K562 (cell line): ENCODE results near the gene PGGHG. TPM values are rescaled to one million over a fixed set of nuclear protein-coding genes. Genes with fewer than 3 reads are reported as not detected.
A peak's percentile ranks its signal among the peaks of the same experiment; 100 is the strongest.

Experiments used
- ASH1L ChIP-seq: fragments of 450-650 bp; IDR thresholded peaks from 2 replicates; pipeline ENCODE4 v1.6.1; 2018; ENCODE audit warnings: borderline replicate concordance, mild to moderate bottlenecking, low read depth; ENCODE audit not compliant: partially characterized antibody
- ATF7 ChIP-seq: fragments of 450-650 bp; IDR thresholded peaks from 2 replicates; pipeline ENCODE4 v1.7.1; 2014; ENCODE audit warnings: mild to moderate bottlenecking, moderate library complexity
- C11orf30 ChIP-seq: fragments of 450-650 bp; IDR thresholded peaks from 2 replicates; pipeline ENCODE4 v1.6.1; 2016; ENCODE audit warnings: low read depth, mild to moderate bottlenecking
- CBX1 ChIP-seq: sonication (generic); IDR thresholded peaks from 2 replicates; pipeline ENCODE4 v1.6.1; 2016; ENCODE audit warnings: antibody characterized with exemption, low read depth, mild to moderate bottlenecking
- CBX3 ChIP-seq, 2 experiments: IDR thresholded peaks; 1 replicate in 1 of 2; 2 replicates in 1 of 2; pipeline ENCODE4 v1.6.1; 2012; ENCODE audit warnings: inconsistent platforms in 2 of 2, low read length in 2 of 2, borderline replicate concordance in 1 of 2, control low read depth in 1 of 2
- FOXP1 ChIP-seq: sonication (generic); formaldehyde crosslinking; IDR thresholded peaks from 2 replicates; pipeline ENCODE4 v1.8.0; 2022; ENCODE audit warnings: mild to moderate bottlenecking, missing genetic modification reagents
- HDAC3 ChIP-seq: fragments of 450-650 bp; IDR thresholded peaks from 2 replicates; pipeline ENCODE4 v1.6.1; 2018; ENCODE audit warnings: borderline replicate concordance, mild to moderate bottlenecking, moderate library complexity; ENCODE audit not compliant: partially characterized antibody
- KDM2B ChIP-seq: fragments of 250-450 bp; sonication (Bioruptor Pico); IDR thresholded peaks from 2 replicates; pipeline ENCODE4 v1.8.0; 2021; ENCODE audit warnings: mild to moderate bottlenecking, moderate library complexity
- KHSRP ChIP-seq: fragments of 450-650 bp; IDR thresholded peaks from 2 replicates; pipeline ENCODE4 v1.6.1; 2017
- NFRKB ChIP-seq: fragments of 450-650 bp; IDR thresholded peaks from 2 replicates; pipeline ENCODE4 v1.6.1; 2016; ENCODE audit warnings: low read depth
- PCBP1 ChIP-seq: fragments of 200-400 bp; formaldehyde crosslinking; IDR thresholded peaks from 2 replicates; pipeline ENCODE4 v1.6.1; 2018; ENCODE audit warnings: mild to moderate bottlenecking, low read depth, low read length; ENCODE audit not compliant: poor library complexity, severe bottlenecking
- POLR2H ChIP-seq: IDR thresholded peaks from 2 replicates; pipeline ENCODE4 v1.6.1; 2016; ENCODE audit warnings: missing genetic modification characterization, low read depth, mild to moderate bottlenecking, control low read depth, missing compliant biosample characterization, moderate library complexity
- SMC3 ChIP-seq: conservative IDR thresholded peaks from 2 replicates; pipeline ENCODE4 v1.6.1; 2011; ENCODE audit warnings: low read depth, low read length, improper control_type of control experiment; ENCODE audit not compliant: insufficient read depth
- ZFPM2 ChIP-seq: fragments of 250-450 bp; sonication (Bioruptor Pico); IDR thresholded peaks from 2 replicates; pipeline ENCODE4 v1.5.1; 2022; ENCODE audit warnings: mild to moderate bottlenecking
- ZNF124 ChIP-seq: sonication (generic); formaldehyde crosslinking; IDR thresholded peaks from 2 replicates; pipeline ENCODE4 v1.8.1; 2022; ENCODE audit warnings: missing genetic modification reagents
- ZNF24 ChIP-seq: fragments of 450-650 bp; IDR thresholded peaks from 2 replicates; pipeline ENCODE4 v1.6.1; 2016
- ZNF77 ChIP-seq: fragments of 250-450 bp; sonication (Bioruptor Pico); IDR thresholded peaks from 2 replicates; pipeline ENCODE4 v1.5.0; 2020
- ZNF778 ChIP-seq: fragments of 450-650 bp; formaldehyde crosslinking; IDR thresholded peaks from 2 replicates; pipeline ENCODE4 v1.4.0; 2020; ENCODE audit warnings: mild to moderate bottlenecking, moderate library complexity
- polyA plus RNA-seq, 8 experiments: library from polyadenylated mRNA; depleted of rRNA in 4 of 8; stranded (reverse) in 5 of 8; unstranded in 3 of 8; fragments of >200 nt; fragmentation: Nextera tagmentation in 2 of 8; fragmentation: Illumina TruSeq in 1 of 8; extraction: Ambion mirVana in 2 of 8; extraction: Trizol in 1 of 8; gene quantifications; 2 replicates each; pipeline versions ENCODE4 v1.2.1 to v1.2.3, GENCODE V29; 2011 to 2014; ENCODE audit warnings: inconsistent platforms in 1 of 8, missing spikeins in 1 of 8
- total RNA-seq, 7 experiments: library from RNA; depleted of rRNA in 6 of 7; stranded (reverse); fragments of >200 nt in 6 of 7; fragmentation: Illumina TruSeq in 2 of 7; extraction: Trizol in 2 of 7; gene quantifications; 2 replicates each; pipeline versions ENCODE4 v1.2.1 to v1.2.3, GENCODE V29; 2011 to 2021; ENCODE audit warnings: low replicate concordance in 1 of 7
- TF ChIP-seq, protein P1 (sequence below): fragments of 200-800 bp; sonication (Bioruptor generic); IDR thresholded peaks from 2 replicates; pipeline ENCODE4 v1.6.1; 2017; ENCODE audit warnings: missing genetic modification characterization, missing compliant biosample characterization
- TF ChIP-seq, protein P2 (sequence below): fragments of 250-450 bp; sonication (Bioruptor Pico); IDR thresholded peaks from 2 replicates; pipeline ENCODE4 v1.8.0; 2022; ENCODE audit warnings: moderate library complexity, mild to moderate bottlenecking, inconsistent platforms
- TF ChIP-seq, protein P3 (sequence below): IDR thresholded peaks from 2 replicates; pipeline ENCODE4 v1.6.1; 2014; ENCODE audit warnings: antibody characterized with exemption
- TF ChIP-seq, protein P4 (sequence below): sonication (generic); formaldehyde crosslinking; IDR thresholded peaks from 2 replicates; pipeline ENCODE4 v1.8.1; 2023; ENCODE audit warnings: missing genetic modification reagents, mild to moderate bottlenecking, borderline replicate concordance

The PGGHG gene
- total and polyA plus RNA-seq, 9 of the 15 experiments (the other 6 are each of a cell fraction or from before 2014, with no cell fraction given): 0.38 to 85.1 (median 18.1) TPM

DNA sequence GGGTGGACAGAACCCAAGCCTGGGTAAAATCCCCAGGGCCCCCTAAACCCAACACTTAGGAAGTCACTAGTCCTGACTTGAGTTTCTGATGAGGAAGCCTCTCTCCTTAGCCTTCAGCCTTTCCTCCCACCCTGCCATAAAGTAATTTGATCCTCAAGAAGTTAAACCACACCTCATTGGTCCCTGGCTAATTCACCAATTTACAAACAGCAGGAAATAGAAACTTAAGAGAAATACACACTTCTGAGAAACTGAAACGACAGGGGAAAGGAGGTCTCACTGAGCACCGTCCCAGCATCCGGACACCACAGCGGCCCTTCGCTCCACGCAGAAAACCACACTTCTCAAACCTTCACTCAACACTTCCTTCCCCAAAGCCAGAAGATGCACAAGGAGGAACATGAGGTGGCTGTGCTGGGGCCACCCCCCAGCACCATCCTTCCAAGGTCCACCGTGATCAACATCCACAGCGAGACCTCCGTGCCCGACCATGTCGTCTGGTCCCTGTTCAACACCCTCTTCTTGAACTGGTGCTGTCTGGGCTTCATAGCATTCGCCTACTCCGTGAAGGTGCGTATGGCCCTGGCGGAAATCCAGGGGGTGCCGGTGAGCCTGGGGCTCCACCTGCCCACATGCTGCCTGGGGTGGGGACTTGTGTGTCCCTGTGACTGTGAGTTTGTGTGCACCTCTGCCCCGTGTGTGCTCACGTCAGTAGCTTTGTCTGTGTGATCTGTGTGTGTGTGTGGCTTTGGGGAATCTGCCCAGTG lies 25.0 kb downstream of the PGGHG start, which contains the start of gene IFITM1 (continued):
- TF ChIP-seq, protein P1, sequence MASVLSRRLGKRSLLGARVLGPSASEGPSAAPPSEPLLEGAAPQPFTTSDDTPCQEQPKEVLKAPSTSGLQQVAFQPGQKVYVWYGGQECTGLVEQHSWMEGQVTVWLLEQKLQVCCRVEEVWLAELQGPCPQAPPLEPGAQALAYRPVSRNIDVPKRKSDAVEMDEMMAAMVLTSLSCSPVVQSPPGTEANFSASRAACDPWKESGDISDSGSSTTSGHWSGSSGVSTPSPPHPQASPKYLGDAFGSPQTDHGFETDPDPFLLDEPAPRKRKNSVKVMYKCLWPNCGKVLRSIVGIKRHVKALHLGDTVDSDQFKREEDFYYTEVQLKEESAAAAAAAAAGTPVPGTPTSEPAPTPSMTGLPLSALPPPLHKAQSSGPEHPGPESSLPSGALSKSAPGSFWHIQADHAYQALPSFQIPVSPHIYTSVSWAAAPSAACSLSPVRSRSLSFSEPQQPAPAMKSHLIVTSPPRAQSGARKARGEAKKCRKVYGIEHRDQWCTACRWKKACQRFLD: peak; percentile 64; the same call in 1 of the 2 replicates
- TF ChIP-seq ZNF77 (CRISPR knock-in tag) (no peak), ZNF124 (CRISPR knock-in tag) (no peak), POLR2H (tag) (peak; percentile 94), CBX1 (no peak), CBX3 (IDR thresholded peaks at IDR 0.05; ENCODE audit: borderline replicate concordance in 1 of 2, low read length in 2 of 2) (no peak), NFRKB (peak; percentile 51; the same call in 1 of the 2 replicates), SMC3 (no peak), ASH1L (no peak), ZNF778 (no peak), KDM2B (CRISPR knock-in tag) (no peak), PCBP1 (no peak), ZNF24 (no peak), C11orf30 (no peak), ZFPM2 (CRISPR knock-in tag) (no peak), HDAC3 (no peak), ATF7 (no peak), KHSRP (no peak), FOXP1 (CRISPR knock-in tag) (no peak)
- TF ChIP-seq, protein P2, sequence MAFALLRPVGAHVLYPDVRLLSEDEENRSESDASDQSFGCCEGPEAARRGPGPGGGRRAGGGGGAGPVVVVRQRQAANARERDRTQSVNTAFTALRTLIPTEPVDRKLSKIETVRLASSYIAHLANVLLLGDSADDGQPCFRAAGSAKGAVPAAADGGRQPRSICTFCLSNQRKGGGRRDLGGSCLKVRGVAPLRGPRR (CRISPR knock-in tag): 0 out of 2 replicates have a peak, but pooled peaks have one; percentile 31
- TF ChIP-seq, protein P3, sequence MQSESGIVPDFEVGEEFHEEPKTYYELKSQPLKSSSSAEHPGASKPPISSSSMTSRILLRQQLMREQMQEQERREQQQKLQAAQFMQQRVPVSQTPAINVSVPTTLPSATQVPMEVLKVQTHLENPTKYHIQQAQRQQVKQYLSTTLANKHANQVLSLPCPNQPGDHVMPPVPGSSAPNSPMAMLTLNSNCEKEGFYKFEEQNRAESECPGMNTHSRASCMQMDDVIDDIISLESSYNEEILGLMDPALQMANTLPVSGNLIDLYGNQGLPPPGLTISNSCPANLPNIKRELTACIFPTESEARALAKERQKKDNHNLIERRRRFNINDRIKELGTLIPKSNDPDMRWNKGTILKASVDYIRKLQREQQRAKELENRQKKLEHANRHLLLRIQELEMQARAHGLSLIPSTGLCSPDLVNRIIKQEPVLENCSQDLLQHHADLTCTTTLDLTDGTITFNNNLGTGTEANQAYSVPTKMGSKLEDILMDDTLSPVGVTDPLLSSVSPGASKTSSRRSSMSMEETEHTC: no peak
- TF ChIP-seq, protein P4, sequence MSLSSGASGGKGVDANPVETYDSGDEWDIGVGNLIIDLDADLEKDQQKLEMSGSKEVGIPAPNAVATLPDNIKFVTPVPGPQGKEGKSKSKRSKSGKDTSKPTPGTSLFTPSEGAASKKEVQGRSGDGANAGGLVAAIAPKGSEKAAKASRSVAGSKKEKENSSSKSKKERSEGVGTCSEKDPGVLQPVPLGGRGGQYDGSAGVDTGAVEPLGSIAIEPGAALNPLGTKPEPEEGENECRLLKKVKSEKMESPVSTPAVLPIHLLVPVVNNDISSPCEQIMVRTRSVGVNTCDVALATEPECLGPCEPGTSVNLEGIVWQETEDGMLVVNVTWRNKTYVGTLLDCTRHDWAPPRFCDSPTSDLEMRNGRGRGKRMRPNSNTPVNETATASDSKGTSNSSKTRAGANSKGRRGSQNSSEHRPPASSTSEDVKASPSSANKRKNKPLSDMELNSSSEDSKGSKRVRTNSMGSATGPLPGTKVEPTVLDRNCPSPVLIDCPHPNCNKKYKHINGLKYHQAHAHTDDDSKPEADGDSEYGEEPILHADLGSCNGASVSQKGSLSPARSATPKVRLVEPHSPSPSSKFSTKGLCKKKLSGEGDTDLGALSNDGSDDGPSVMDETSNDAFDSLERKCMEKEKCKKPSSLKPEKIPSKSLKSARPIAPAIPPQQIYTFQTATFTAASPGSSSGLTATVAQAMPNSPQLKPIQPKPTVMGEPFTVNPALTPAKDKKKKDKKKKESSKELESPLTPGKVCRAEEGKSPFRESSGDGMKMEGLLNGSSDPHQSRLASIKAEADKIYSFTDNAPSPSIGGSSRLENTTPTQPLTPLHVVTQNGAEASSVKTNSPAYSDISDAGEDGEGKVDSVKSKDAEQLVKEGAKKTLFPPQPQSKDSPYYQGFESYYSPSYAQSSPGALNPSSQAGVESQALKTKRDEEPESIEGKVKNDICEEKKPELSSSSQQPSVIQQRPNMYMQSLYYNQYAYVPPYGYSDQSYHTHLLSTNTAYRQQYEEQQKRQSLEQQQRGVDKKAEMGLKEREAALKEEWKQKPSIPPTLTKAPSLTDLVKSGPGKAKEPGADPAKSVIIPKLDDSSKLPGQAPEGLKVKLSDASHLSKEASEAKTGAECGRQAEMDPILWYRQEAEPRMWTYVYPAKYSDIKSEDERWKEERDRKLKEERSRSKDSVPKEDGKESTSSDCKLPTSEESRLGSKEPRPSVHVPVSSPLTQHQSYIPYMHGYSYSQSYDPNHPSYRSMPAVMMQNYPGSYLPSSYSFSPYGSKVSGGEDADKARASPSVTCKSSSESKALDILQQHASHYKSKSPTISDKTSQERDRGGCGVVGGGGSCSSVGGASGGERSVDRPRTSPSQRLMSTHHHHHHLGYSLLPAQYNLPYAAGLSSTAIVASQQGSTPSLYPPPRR (CRISPR knock-in tag): no peak
